GM21723 (cell line): ENCODE data around the gene GCNA.
"Not testable (repeated sequence)": the region's sequence is repeated elsewhere in the genome, so short reads cannot be mapped to it uniquely, and the experiment has no call there.

Experiments
- ATAC-seq: cut with Tn5 transposase; IDR thresholded peaks from one replicate; pipeline ENCODE4 v1.9.1; 2021; ENCODE audit warnings: mild to moderate bottlenecking, moderate library complexity; ENCODE audit not compliant: unreplicated experiment

Gene GCNA

GRCh38 chrX:71559773-71560172 is 18.5 kb upstream of the GCNA start:
- not testable (repeated sequence) for ATAC-seq

DNA sequence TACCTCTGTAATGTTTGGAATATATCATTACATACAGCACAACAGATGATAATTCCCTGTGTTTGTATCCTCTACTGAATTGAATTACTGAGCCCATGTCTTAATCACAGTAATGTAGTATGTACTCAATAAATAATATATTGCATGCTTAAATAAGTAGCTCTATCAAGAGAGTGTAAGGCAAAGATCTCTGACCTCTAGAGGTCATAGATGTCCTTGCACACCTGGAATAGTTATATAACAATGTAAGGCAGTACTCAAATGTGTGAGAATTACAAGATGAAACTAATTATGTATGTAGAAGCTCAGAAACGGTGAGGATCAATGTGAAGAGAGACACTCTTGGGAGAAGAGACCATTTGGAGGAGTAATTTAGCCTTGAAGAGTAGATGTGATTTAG is 14.3 kb upstream of the GCNA start:
- no peak for ATAC-seq

- no peak for ATAC-seq
Measured at GRCh38 chrX:71565474-71566041, 12.7 kb upstream of the GCNA start.

DNA sequence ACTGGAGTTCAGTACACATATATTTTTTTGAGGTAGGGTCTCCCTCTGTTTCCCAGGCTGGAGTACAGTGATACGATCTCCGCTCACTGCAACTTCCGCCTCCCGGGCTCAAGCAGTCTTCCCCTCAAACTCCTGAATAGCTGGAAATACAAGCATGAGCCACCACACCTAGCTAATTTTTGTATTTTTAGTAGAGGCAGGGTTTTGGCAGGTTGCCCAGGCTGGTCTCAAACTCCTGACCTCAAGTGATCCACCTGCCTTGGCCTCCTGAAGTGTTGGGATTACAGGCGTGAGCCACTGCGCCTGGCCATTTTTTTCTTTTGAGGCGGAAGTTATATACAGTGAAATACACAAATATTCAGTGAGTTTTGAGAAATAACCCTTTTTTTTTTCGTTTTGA is 6.8 kb upstream of the GCNA start:
- not testable (repeated sequence) for ATAC-seq

GRCh38 chrX:71573590-71573989 is 4.6 kb upstream of the GCNA start:
- no peak for ATAC-seq

GRCh38 chrX:71577682-71578081 is 555 bp upstream of the GCNA start:
- ATAC-seq, result no peak

- no peak for ATAC-seq
Measured at GRCh38 chrX:71579136-71579989, 1.1 kb downstream of the GCNA start.

DNA sequence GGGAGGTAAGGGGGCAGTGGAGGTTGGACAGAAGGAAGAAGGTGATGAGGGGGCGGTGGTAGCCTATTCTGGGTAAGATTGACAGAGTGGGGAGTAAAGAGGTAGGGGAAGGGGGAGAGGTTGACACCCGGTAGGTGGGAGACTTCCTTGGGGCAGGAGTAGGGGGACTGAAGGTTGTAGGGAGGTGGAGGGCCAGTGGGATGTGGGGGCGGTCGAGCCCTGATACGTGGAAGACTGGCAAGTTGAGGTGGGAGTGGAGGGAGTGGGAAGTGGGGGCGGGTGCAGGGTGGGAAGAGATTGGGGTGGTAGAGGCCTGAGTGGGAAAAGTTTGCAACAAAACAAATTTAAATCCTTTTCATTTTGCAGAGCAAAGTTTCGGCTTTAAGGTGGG is 1.7 kb downstream of the GCNA start:
- no peak for ATAC-seq

GRCh38 chrX:71581210-71581609 is 3.0 kb downstream of the GCNA start:
- no peak for ATAC-seq

- ATAC-seq, result no peak
Measured at GRCh38 chrX:71586929-71587328, 8.7 kb downstream of the GCNA start.

- not testable (repeated sequence) for ATAC-seq
Measured at GRCh38 chrX:71593210-71593609, 15.0 kb downstream of the GCNA start.

GRCh38 chrX:71599965-71600364 is 21.7 kb downstream of the GCNA start:
- no peak for ATAC-seq

DNA sequence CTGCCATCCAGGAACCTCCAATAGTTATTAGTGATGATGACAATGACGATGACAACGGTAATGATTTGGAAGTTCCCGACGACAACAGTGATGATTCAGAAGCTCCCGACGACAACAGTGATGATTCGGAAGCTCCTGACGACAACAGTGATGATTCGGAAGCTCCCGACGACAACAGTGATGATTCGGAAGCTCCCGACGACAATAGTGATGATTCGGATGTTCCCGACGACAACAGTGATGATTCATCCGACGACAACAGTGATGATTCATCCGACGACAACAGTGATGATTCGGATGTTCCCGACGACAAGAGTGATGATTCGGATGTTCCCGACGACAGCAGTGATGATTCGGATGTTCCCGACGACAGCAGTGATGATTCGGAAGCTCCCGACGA is 25.4 kb downstream of the GCNA start:
- no peak for ATAC-seq

- no peak for ATAC-seq
Measured at GRCh38 chrX:71604141-71604540, 25.9 kb downstream of the GCNA start.

GRCh38 chrX:71604796-71605568 is 26.7 kb downstream of the GCNA start:
- ATAC-seq, result no peak

DNA sequence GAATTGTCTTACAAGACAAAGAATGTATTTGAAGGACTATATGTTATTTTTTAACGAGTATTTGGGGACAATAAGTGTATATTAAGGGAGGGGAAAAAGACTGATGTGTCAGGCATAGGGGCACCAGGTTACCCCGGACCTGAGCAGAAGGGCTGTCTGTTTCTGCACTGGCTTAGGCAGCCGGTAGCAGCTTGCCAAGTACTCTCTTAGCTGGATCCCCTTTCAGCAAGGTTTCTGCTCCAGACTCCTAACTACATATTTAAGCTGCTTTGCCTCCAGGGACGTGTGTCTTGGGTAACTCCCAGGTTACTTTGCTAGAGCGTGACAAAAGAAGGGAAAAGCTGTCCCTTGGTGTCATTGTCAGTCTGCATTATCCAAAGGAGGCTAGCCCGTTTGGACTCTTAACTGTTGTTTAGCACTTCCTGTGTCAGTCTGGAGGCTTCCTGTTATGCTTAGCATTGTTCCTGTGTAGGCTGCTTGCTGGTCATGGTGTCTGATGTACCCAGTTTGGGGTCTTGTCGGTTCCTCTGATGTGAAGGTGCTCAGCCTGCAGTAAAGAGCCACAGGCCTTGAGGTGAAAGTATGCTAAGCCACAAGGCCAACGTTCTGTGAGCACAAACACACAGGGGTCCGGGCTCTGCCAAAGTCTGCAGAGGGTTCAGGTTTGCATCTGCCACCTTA is 28.4 kb downstream of the GCNA start:
- no peak for ATAC-seq

GRCh38 chrX:71607488-71607887 is 29.3 kb downstream of the GCNA start:
- no peak for ATAC-seq

DNA sequence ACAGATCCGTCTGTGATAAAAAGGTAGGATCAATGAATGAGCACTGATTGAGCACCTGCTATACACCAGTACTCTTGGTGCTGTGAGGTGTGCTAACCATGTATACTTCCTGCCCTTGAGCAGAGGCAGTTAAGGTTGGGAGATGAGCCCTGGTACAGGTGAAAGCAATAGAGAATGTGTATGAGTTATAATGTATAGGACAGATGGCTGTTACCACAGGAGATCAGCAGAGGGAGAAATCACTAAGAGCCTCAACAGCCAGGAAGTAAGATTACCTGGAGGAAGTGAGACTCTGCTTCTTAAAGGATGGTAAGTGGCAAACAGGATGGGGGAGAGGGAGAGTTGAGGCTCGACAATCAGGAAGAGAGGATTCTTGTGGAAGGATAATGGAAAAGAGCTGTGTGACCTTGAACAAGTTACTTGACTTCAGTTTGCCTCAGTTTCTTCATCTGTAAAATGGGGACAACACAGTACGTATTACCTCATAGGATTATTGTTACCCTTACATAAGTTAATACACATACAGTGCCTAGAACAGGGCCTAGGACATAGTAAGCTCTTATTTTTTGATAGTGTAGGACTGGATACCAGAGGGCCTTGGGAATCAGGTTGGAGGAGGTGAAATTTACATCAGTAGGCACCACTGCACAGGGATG is 31.0 kb downstream of the GCNA start:
- no peak for ATAC-seq

DNA sequence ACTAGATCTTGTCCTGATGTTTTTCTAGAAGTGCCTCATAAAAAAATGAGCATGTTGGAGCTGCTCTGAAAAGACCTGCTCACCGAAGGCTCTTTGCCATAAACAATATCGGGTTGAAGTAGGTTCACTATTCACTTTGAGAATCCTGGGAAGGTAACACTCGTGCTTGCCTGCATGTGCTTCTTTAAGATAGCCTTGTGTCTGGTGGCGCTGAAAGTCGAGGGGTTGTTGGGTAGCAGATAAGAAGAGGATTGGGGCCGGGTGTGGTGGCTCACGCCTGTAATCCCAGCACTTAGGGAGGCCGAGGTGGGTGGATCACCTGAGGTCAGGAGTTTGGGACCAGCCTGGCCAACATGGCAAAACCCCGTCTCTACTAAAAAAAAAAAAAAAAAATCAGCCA is 33.5 kb downstream of the GCNA start:
- ATAC-seq, result not testable (repeated sequence)

GRCh38 chrX:71612256-71612655 is 34.0 kb downstream of the GCNA start:
- no peak for ATAC-seq

DNA sequence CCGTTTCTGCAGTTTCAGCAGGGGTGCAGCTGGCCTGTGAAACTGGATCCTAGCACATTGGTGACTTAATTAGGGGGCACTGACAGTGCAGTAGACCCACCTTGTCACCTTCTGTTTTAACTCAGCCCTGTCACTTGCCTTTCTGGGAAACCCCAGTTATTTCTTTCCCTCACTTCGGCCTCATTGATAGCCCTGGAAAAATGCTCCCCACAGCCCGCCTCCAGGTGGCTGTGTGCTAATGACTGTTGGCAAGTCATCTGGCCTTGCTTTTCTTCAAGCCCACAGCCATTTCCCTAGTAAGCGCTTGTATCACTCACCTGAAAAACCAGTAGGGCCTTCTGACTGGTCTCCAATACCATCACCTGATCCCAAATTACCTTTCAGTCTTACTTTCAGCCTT is 36.8 kb downstream of the GCNA start:
- no peak for ATAC-seq
